Liver (tissue), 9 donors: Measurements from ENCODE around the gene CLIP4. TPM values are rescaled to one million over a fixed set of nuclear protein-coding genes. Genes with fewer than 3 reads are reported as not detected.

Source experiments
- DNase-seq: peaks from one replicate; pipeline ENCODE4 v3.0.0-alpha.2; 2017; ENCODE audit warnings: low spot score
- H3K27ac ChIP-seq, 2 donors: one replicate each; pipeline ENCODE4 v1.7.0; 2013; ENCODE audit warnings: inconsistent platforms in 2 of 2, low read length in 2 of 2, control low read depth in 1 of 2, low read depth in 1 of 2, mild to moderate bottlenecking in 1 of 2
- H3K27me3 ChIP-seq, 4 donors: one replicate each; pipeline versions ENCODE4 v1.6.1 to v1.7.0; 2013; ENCODE audit warnings: low read length in 3 of 4, inconsistent platforms in 1 of 4, mild to moderate bottlenecking in 1 of 4, moderate library complexity in 1 of 4; ENCODE audit not compliant: control insufficient read depth in 4 of 4, insufficient read depth in 4 of 4
- H3K36me3 ChIP-seq, 4 donors: one replicate each; pipeline versions ENCODE4 v1.6.1 to v1.7.0; 2013; ENCODE audit warnings: low read length in 3 of 4, mild to moderate bottlenecking in 3 of 4, low read depth in 1 of 4, moderate library complexity in 1 of 4; ENCODE audit not compliant: control insufficient read depth in 4 of 4, insufficient read depth in 3 of 4
- H3K4me1 ChIP-seq, 4 donors: one replicate each; pipeline versions ENCODE4 v1.6.1 to v1.7.0; 2013; ENCODE audit warnings: low read length in 3 of 4, mild to moderate bottlenecking in 3 of 4, moderate library complexity in 1 of 4; ENCODE audit not compliant: control insufficient read depth in 4 of 4, insufficient read depth in 4 of 4
- H3K4me3 ChIP-seq, 3 donors: one replicate each; pipeline versions ENCODE4 v1.6.1 to v1.7.0; 2013; ENCODE audit warnings: low read length in 3 of 3, control low read depth in 1 of 3, low read depth in 1 of 3, mild to moderate bottlenecking in 1 of 3
- H3K9ac ChIP-seq, 2 donors: one replicate each; pipeline ENCODE4 v1.7.0; 2013; ENCODE audit warnings: low read length in 2 of 2, mild to moderate bottlenecking in 2 of 2, moderate library complexity in 2 of 2, control low read depth in 1 of 2, low read depth in 1 of 2
- H3K9me3 ChIP-seq, 4 donors: one replicate each; pipeline versions ENCODE4 v1.6.1 to v1.7.0; 2013; ENCODE audit warnings: low read length in 3 of 4; ENCODE audit not compliant: control insufficient read depth in 4 of 4
- EGR1 ChIP-seq, 2 donors: IDR thresholded peaks; 2 replicates each; pipeline ENCODE4 v1.6.1; 2016 to 2018; ENCODE audit warnings: antibody characterized with exemption in 2 of 2, low read depth in 2 of 2
- FOXA2 ChIP-seq: IDR thresholded peaks from 2 replicates; pipeline ENCODE4 v1.6.1; 2016; ENCODE audit warnings: antibody characterized with exemption
- GABPA ChIP-seq, 2 donors: IDR thresholded peaks in 1 of 2; conservative IDR thresholded peaks in 1 of 2; 2 replicates each; pipeline ENCODE4 v1.6.1; 2016; ENCODE audit warnings: antibody characterized with exemption in 2 of 2, mild to moderate bottlenecking in 1 of 2, moderate library complexity in 1 of 2
- HNF4A ChIP-seq, 2 donors: conservative IDR thresholded peaks; 2 replicates each; pipeline ENCODE4 v1.6.1; 2016; ENCODE audit warnings: antibody characterized with exemption in 2 of 2, mild to moderate bottlenecking in 2 of 2
- JUND ChIP-seq, 2 donors: IDR thresholded peaks; 2 replicates each; pipeline ENCODE4 v1.6.1; 2016; ENCODE audit warnings: antibody characterized with exemption in 2 of 2
- NR2F2 ChIP-seq: IDR thresholded peaks from 2 replicates; pipeline ENCODE4 v1.6.1; 2016; ENCODE audit warnings: antibody characterized with exemption
- RAD21 ChIP-seq, 2 donors: IDR thresholded peaks; 2 replicates each; pipeline ENCODE4 v1.6.1; 2016; ENCODE audit warnings: antibody characterized with exemption in 2 of 2, mild to moderate bottlenecking in 2 of 2
- RXRA ChIP-seq, 2 donors: IDR thresholded peaks; 2 replicates each; pipeline ENCODE4 v1.6.1; 2017 to 2018; ENCODE audit warnings: antibody characterized with exemption in 2 of 2, mild to moderate bottlenecking in 1 of 2
- SP1 ChIP-seq: IDR thresholded peaks from 2 replicates; pipeline ENCODE4 v1.6.1; 2018; ENCODE audit warnings: antibody characterized with exemption, mild to moderate bottlenecking
- ZBTB33 ChIP-seq: IDR thresholded peaks from 2 replicates; pipeline ENCODE4 v1.6.1; 2016; ENCODE audit warnings: antibody characterized with exemption
- WGBS: extraction: QIAGEN DNeasy Blood & Tissue Kit; methylation state at CpG from one replicate; pipeline ENCODE4 v1.1.7; 2013; 5-methylcytosine and 5-hydroxymethylcytosine counted together
- polyA plus RNA-seq, 2 donors: library from polyadenylated mRNA; stranded (reverse) in 1 of 2; unstranded in 1 of 2; fragments of 200-250 nt in 1 of 2; fragments of >200 nt in 1 of 2; fragmentation: Nextera tagmentation in 1 of 2; extraction: Ambion mirVana in 1 of 2; gene quantifications; one replicate each; pipeline versions ENCODE4 v1.2.1 to v1.2.3, GENCODE V29; 2013 to 2015
- total RNA-seq, 2 donors: library from RNA; depleted of rRNA; stranded (reverse); fragments of >200 nt; gene quantifications; one replicate each; pipeline ENCODE4 v1.2.3, GENCODE V29; 2014
- TF ChIP-seq, protein P1 (sequence below): fragments of 150-350 bp; IDR thresholded peaks from 2 replicates; pipeline ENCODE4 v1.5.1; 2017; ENCODE audit warnings: improper control_type of control experiment, low read depth, low read length; ENCODE audit not compliant: missing input control
- TF ChIP-seq, protein P2 (sequence below): IDR thresholded peaks from 2 replicates; pipeline ENCODE4 v1.6.1; 2016; ENCODE audit warnings: antibody characterized with exemption
- TF ChIP-seq, protein P3 (sequence below): IDR thresholded peaks from 2 replicates; pipeline ENCODE4 v1.6.1; 2016; ENCODE audit warnings: antibody characterized with exemption
- TF ChIP-seq, protein P4 (sequence below): IDR thresholded peaks from 2 replicates; pipeline ENCODE4 v1.6.1; 2016; ENCODE audit warnings: antibody characterized with exemption, mild to moderate bottlenecking
- donor health status: healthy.
- donor health status: healthy.
- donor health status: healthy.
- donor health status: healthy.
- donor health status: healthy.

Gene CLIP4
- total and polyA plus RNA-seq, 4 donors, result 1.3 to 6.7 (median 3.2) TPM

DNA sequence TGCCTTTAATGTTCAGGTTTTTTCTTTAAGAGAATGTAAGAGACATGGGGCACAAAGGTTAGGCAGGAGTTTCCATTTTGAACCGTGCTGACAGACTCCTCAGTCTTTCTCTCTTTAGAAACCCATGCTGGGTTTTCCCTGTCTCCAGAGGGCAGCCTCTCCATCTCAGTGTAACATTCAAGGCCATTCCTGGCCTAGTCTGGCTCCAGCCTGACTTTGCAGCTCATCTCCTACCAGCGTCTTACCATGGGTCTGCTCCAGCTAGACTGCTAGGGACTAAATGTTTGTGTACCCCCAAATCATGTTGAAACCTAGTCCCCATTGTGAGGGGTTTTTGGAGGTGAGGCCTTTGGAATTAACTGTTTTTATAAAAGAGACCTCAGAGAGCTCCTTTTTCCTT lies 9.8 kb upstream of the CLIP4 start:
- DNase-seq, result no peak
- 62% methylated on average over 2 of the region's 2 CpGs for WGBS
- Histone ChIP-seq H3K27me3 (peaks cover 0 to 2% (median 0%) of the 10 kb centered on the region in 4 donors), H3K9me3 (no peaks in the 10 kb centered on the region), H3K4me3 (no peak overlapping the region), H3K4me1 (no peaks in the 10 kb centered on the region), H3K36me3 (no peaks in the 10 kb centered on the region), H3K27ac (no peak overlapping the region), H3K9ac (no peak overlapping the region)
- TF ChIP-seq ZBTB33 (no peak), FOXA2 (no peak), RXRA (IDR thresholded peaks at IDR 0.05) (no peak), GABPA (IDR thresholded peaks at IDR 0.05 in 1 of 2, conservative IDR thresholded peaks at IDR 0.05 in 1 of 2) (no peak), NR2F2 (no peak), JUND (IDR thresholded peaks at IDR 0.05) (no peak), HNF4A (conservative IDR thresholded peaks at IDR 0.05) (no peak), SP1 (no peak)
- TF ChIP-seq, protein P1, sequence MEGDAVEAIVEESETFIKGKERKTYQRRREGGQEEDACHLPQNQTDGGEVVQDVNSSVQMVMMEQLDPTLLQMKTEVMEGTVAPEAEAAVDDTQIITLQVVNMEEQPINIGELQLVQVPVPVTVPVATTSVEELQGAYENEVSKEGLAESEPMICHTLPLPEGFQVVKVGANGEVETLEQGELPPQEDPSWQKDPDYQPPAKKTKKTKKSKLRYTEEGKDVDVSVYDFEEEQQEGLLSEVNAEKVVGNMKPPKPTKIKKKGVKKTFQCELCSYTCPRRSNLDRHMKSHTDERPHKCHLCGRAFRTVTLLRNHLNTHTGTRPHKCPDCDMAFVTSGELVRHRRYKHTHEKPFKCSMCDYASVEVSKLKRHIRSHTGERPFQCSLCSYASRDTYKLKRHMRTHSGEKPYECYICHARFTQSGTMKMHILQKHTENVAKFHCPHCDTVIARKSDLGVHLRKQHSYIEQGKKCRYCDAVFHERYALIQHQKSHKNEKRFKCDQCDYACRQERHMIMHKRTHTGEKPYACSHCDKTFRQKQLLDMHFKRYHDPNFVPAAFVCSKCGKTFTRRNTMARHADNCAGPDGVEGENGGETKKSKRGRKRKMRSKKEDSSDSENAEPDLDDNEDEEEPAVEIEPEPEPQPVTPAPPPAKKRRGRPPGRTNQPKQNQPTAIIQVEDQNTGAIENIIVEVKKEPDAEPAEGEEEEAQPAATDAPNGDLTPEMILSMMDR, result no peak
- TF ChIP-seq, protein P2, sequence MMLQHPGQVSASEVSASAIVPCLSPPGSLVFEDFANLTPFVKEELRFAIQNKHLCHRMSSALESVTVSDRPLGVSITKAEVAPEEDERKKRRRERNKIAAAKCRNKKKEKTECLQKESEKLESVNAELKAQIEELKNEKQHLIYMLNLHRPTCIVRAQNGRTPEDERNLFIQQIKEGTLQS, result no peak
- TF ChIP-seq, protein P3, sequence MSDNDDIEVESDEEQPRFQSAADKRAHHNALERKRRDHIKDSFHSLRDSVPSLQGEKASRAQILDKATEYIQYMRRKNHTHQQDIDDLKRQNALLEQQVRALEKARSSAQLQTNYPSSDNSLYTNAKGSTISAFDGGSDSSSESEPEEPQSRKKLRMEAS, result no peak

DNA sequence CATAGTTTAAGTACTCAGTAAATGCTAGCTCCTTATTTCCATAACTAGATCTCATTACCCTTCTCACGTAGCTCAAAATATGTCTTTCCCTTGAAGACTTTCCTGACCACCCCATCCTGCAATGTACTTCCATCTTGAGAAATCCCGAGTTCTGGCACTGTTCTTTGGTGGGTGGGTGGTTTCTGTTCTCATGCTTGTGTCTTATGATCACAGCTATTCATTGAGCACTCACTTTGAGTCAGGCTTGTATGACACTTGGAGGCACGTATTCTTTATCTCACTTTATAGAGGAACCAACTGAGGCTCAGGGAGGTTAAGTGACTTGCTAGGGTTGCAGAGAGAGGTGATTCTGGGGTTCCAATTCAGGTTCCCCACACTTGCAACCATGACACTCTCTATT lies 9.0 kb upstream of the CLIP4 start:
- TF ChIP-seq SP1 (no peak), HNF4A (conservative IDR thresholded peaks at IDR 0.05) (no peak), GABPA (IDR thresholded peaks at IDR 0.05 in 1 of 2, conservative IDR thresholded peaks at IDR 0.05 in 1 of 2) (no peak), RXRA (IDR thresholded peaks at IDR 0.05) (no peak), EGR1 (IDR thresholded peaks at IDR 0.05; ENCODE audit: low read depth in 2 of 2) (no peak), RAD21 (IDR thresholded peaks at IDR 0.05) (no peak), JUND (IDR thresholded peaks at IDR 0.05) (no peak), FOXA2 (no peak)
- TF ChIP-seq, protein P4, sequence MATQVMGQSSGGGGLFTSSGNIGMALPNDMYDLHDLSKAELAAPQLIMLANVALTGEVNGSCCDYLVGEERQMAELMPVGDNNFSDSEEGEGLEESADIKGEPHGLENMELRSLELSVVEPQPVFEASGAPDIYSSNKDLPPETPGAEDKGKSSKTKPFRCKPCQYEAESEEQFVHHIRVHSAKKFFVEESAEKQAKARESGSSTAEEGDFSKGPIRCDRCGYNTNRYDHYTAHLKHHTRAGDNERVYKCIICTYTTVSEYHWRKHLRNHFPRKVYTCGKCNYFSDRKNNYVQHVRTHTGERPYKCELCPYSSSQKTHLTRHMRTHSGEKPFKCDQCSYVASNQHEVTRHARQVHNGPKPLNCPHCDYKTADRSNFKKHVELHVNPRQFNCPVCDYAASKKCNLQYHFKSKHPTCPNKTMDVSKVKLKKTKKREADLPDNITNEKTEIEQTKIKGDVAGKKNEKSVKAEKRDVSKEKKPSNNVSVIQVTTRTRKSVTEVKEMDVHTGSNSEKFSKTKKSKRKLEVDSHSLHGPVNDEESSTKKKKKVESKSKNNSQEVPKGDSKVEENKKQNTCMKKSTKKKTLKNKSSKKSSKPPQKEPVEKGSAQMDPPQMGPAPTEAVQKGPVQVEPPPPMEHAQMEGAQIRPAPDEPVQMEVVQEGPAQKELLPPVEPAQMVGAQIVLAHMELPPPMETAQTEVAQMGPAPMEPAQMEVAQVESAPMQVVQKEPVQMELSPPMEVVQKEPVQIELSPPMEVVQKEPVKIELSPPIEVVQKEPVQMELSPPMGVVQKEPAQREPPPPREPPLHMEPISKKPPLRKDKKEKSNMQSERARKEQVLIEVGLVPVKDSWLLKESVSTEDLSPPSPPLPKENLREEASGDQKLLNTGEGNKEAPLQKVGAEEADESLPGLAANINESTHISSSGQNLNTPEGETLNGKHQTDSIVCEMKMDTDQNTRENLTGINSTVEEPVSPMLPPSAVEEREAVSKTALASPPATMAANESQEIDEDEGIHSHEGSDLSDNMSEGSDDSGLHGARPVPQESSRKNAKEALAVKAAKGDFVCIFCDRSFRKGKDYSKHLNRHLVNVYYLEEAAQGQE, result no peak
- TF ChIP-seq, protein P1, result no peak
- TF ChIP-seq, protein P2, result no peak
- Histone ChIP-seq H3K9ac (no peak overlapping the region), H3K27ac (no peak overlapping the region), H3K4me1 (no peaks in the 10 kb centered on the region), H3K9me3 (no peaks in the 10 kb centered on the region), H3K36me3 (no peaks in the 10 kb centered on the region), H3K4me3 (no peak overlapping the region), H3K27me3 (peaks cover 0 to 2% (median 0%) of the 10 kb centered on the region in 4 donors)
- 90% methylated on average over 3 of the region's 3 CpGs for WGBS
- no peak for DNase-seq
